ENCODE measurements around the gene HOXC11.

Gene HOXC11

DNA sequence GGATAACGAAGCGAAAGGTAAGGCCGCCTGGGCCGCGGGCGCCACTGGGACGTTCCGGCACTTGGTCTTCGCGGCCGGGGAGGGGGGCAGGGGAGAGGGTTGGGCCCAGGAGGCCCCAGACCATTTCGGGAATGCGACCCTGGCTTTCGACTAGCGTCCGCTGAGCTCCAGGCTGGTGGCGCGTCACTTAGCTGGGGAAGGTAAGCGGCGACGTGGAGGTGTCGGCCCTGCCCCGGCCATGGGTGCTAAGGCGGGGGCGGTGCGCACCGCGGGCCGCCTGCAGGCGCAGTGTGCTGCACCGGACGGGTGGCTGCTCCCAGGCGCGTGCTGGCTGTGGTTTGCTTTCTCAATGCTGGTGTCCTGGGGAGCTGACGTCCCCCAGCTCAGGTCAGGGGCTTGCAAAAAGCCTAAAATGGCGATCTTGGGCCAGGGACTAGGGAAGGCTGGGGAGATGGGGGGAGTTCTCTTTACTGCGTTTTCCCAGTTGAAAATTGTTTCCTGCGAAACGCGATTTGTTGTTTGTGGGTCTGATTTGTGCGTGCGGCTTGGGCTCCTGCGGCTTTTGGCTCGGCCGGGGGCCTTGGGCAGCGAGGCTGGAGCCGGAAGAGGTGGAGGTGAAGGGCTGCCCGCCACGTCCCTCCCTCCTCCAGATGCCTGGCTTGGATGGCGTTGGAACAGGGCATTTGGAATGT, 13.2 kb downstream of the HOXC11 start:
- DNase-seq (ENCODE audit: extremely low read depth, low read depth): no peak
- TF ChIP-seq, protein P1, sequence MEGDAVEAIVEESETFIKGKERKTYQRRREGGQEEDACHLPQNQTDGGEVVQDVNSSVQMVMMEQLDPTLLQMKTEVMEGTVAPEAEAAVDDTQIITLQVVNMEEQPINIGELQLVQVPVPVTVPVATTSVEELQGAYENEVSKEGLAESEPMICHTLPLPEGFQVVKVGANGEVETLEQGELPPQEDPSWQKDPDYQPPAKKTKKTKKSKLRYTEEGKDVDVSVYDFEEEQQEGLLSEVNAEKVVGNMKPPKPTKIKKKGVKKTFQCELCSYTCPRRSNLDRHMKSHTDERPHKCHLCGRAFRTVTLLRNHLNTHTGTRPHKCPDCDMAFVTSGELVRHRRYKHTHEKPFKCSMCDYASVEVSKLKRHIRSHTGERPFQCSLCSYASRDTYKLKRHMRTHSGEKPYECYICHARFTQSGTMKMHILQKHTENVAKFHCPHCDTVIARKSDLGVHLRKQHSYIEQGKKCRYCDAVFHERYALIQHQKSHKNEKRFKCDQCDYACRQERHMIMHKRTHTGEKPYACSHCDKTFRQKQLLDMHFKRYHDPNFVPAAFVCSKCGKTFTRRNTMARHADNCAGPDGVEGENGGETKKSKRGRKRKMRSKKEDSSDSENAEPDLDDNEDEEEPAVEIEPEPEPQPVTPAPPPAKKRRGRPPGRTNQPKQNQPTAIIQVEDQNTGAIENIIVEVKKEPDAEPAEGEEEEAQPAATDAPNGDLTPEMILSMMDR (IDR thresholded peaks at IDR 0.05; ENCODE audit: low read depth, low read length): no peak

DNA sequence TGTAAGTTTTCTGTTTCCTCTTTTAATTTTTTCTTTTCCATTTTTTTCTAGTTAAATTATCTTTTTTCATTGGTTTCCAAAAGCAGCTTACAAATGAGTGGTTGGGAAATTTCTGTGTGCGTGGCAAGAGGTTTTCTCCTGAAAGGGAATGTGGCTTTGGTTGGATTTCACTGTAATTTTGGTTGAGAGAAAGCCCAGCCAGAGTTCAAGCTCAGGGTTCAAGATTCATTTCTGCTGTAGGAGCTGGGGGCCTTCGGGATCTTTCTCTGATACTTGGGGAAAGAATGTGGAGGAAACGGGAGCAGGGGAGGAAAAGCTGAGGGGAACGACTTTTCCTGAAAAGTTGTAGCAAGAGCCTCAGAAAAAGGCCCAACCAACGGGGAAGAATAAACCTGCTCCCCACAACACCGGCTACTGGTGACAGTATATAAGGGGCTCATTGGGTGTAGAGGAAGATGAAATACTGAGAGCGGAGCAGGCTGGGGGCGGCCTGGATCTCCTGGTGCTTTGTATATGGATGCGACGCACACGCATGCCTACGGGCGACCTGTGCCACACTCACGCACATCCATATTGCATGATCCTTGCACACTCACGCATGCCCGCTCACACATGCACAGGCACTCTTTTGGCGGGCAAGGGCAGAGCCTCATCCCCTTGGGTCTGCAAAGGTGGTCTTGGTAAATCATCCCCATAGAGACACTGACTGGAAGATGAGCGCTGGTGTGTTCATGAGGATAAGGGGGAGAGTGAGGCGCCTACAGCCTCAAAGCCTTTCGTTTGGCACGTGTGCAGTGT, 14.0 kb downstream of the HOXC11 start:
- no peak for DNase-seq (ENCODE audit: extremely low read depth, low read depth)
- TF ChIP-seq, protein P1 (IDR thresholded peaks at IDR 0.05; ENCODE audit: low read depth, low read length): no peak

- no peak for DNase-seq (ENCODE audit: extremely low read depth, low read depth)
- TF ChIP-seq, protein P1 (IDR thresholded peaks at IDR 0.05; ENCODE audit: low read depth, low read length): no peak
Measured at GRCh38 chr12:53987787-53988230, 14.9 kb downstream of the HOXC11 start.

DNA sequence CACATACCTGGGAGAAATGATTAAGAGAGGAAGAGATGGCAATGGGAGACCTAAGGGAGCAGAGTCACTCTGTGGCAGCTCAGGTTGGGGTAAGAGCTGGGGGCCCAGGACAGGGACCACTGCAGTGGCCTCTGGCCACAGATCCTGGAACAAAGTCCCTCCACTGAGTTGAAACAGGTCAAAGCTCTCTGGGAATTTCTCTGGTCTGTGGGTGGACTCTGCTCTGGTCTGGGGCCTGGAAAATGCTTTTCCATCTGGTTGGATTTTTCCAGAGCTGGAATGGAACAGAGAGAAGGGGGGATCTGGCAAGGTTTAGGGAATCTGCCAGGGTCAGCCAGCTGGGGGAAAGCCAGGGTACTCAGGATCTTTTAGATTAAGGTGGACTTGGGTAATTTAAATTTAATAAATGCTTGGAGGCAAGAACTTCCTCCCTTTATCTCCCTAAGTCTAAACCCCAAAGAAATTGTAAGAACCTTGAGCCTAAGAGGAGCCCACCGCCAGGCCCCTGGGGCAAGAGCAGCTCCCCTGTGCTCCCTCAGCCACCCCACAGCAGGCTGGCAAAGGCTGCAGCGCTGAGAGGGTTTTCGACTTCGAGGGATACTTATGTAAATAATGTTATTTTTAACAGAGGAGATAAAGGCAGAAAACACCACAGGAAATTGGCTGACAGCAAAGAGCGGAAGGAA, 15.8 kb downstream of the HOXC11 start:
- DNase-seq (ENCODE audit: extremely low read depth, low read depth): no peak
- TF ChIP-seq, protein P1 (IDR thresholded peaks at IDR 0.05; ENCODE audit: low read depth, low read length): no peak

DNA sequence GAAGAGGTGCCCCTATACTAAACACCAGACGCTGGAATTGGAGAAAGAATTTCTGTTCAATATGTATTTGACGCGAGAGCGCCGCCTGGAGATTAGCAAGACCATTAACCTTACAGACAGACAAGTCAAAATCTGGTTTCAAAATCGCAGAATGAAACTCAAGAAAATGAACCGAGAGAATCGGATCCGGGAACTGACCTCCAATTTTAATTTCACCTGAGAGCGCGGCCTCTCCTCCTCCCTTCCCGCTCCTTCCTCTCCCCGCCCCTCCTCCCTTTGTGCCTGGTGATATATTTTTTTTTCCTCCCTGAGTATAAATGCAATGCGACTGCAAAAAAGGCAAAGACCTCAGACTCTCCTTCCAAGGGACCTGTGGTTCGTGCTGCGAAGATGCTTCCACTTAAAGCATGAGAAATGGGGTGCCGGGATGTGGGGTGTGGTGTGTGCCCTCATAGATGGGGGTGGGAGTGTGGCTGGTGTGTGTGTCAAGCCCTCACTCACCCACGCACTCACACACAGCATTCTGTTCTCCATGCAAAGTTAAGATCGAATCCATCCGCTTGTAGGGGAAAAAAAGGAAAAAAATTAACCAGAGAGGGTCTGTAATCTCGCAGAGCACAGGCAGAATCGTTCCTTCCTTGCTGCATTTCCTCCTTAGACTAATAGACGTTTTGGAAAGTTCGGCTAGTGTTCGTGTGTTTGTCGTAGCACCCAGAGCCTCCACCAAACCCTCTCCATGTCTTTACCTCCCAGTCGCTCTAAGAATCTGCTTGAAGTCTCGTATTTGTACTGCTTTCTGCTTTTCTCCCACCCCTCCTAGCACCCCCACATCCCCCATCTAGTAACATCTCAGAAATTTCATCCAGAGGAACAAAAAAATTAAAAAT, 16.5 kb downstream of the HOXC11 start:
- TF ChIP-seq, protein P1 (IDR thresholded peaks at IDR 0.05; ENCODE audit: low read depth, low read length): peak; percentile 50
- DNase-seq (ENCODE audit: extremely low read depth, low read depth): peak; percentile 7

- no peak for DNase-seq (ENCODE audit: extremely low read depth, low read depth)
- TF ChIP-seq, protein P1 (IDR thresholded peaks at IDR 0.05; ENCODE audit: low read depth, low read length): no peak
Measured at GRCh38 chr12:53990311-53991076, 17.6 kb downstream of the HOXC11 start.
